ENCODE results near the gene IMMT.

Gene IMMT

DNA sequence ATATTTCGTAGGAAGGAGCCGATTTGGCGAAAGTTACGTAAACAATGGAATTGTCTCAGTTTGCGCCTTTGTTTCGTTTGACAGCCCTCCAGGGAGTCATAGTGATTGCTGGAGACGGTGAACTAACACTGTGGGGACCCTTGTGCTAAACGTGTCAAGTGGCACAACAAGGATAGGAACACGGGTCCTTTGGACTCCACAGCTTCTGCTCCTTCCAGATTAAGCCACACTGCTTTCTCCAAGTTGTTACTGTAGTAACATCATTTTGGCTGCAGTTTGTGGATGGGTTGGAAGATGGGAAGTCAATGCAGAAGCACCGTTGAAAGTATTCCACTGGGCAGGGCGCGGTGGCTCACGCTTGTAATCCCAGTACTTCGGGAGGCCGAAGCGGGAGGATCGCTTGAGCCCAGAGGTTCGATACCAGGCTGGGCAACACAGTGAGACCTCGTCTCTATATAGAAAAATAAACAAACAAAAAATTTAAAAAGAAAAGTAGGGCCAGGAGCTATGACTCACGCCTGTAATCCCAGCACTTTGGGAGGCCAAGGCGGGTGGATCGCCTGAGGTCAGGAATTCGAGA is 636 bp upstream of the IMMT start:
- DNase-seq = peak; percentile 68

DNA sequence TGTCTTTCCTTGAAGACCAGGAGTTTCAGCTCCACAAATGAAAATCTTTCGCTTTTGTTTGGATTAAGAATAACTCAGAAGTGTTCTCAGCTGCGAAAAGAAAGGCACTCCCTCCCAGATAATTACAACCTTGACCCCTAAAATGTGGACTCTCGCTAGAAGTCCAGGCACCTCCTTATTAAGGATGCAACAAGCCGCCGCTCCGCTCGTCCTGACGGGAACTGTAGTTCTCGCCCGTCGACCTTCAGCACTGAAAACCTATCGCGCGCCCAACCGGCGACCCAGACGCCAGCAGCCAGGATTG is 559 bp downstream of the IMMT start:
- DNase-seq = no peak

DNA sequence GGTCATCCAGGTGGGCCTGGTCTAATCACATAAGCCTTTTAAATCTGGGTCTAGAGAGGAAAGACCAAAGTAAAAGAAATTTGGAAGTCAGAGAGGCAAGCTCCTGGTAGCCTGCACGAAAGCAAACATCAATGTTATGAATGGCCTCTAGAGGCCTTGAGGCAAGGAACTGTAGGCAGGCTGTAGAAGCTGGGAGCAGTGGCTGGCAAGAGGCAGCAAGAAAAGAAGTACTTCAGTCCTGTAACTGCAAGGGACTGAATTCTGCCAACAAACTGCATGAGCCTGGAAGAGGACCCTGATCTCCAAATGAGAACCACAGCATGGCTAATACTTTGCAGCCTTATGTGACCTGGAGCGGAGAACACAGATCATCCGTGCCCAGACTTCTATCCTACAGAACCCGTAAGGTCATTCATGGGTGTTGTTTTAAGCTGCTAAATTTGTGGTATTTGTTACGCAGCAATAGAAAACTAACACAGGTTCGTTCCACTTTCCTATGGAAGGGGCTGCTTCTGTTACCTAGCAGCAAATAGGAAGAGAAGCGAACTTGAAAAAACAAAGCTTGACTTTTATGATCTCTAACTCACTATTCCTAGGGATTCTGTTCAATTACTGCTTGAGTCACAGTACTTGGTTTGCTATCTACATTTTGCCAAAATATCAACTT is 1.2 kb downstream of the IMMT start:
- no peak for DNase-seq

DNA sequence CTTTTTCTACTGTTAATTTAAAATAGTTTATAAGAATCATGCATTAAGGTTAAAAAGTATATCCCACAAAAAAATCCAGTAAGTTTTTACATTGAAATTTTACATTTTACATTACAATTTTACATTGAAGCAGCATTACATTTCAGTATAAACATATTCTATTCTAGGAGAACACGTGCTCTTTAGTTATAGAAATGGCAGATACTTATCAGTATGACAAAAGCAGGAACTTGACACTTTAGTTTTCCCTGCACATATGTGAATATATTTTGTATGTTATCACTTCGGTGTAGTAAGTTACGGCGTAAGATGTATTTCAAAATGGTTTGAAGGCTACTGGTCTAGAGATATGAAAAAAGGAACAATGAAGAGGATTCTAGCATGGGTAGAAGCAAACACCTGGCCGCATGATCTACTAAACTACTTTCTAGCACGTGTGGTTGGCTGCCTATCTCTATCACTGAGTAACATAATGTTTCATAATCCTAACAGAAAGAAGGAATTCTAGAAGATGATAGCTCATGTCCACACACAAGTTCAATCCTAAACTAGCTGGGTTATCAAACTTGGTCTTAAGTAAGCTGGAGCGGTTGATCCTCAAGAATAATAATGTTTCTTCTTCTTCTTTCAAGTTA is 5.4 kb downstream of the IMMT start:
- peak; percentile 46 for DNase-seq

DNA sequence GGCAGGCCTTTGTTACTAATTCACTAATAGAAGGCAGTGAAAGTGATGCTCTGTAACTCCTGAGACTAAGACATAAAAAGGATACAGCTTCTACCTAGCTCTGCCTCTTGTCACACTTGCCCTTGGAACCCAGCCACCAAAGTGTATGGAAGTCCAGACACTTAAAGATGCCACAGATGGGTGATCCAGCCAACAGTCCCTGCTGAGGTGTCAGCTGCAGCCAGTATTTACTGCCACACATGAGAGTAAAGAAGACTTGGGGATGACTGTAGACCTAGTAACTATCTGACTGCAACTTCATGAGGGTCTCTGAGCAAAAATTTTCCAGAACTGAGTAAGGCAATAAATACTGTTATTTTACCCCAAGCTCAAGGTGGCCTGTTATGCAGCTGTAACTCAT is 8.8 kb downstream of the IMMT start:
- no peak for DNase-seq

DNA sequence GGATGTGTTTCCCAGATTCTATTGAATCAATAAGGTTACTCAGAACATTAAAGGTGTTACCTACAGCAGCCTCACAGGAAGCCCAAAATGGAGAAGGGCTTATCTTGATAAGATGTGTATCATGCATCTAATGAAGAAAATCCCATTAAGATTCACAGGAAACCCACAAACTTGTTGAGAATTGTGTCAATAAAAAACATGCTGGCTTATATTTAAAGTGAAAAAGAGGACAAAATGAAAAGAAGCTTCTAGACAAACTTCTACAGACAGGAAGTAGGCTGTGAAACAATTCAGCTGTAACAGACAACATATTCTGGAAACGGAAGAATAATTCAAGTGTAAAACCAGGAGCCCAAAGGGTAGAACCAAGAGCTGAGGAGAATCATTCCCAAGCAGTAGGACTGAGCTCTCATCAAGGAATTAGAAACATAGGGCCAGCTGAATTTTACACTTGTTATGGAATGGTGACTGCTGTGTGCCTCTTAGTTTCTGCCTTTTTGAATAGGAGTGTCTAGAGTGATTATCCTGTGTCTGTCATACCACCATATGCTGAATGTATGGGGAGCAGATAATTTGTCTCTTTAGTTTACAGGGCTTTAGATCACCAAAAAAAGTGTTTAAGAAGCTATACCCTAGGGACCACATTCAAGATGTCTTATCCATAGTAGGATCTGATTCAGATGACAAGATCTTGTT is 9.6 kb downstream of the IMMT start:
- no peak for DNase-seq

DNA sequence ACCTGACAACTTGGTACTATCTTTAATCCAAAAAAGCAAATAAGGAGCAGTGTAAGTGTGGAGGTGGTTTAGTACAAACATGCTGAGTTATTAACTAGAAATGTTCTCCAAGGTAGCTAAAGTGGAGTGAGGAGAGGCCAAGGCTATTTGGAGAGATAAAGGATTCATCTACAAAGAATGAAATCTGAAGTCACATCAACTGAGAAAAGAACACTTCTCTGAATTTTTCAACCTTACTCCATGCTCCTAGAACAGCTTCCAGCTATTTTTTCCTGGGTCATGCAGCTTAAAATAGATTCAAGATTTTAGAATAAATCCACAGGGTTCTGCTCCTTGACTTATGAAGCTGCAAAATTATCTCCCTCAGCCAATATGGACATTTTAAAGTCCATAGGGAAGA is 18.7 kb downstream of the IMMT start:
- DNase-seq = no peak

DNA sequence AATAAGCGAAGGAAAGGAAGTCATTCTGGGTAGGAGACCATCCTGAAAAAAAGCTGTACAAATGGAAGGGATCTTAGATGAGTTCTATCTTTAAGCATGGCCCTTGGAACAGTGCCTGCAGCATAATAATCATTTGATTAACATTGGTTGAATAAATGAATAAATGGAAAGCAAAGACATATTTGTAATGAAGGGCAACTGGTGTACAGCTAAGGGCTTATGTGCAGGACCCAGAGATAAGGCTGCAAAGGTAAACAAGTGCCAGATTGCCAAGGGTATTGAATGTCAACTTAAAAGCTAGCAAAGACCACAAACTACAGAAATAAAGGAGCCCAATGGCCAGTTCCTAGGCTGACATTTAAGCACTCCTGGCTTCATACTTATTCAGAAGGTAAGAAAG is 19.4 kb downstream of the IMMT start:
- DNase-seq = no peak

DNA sequence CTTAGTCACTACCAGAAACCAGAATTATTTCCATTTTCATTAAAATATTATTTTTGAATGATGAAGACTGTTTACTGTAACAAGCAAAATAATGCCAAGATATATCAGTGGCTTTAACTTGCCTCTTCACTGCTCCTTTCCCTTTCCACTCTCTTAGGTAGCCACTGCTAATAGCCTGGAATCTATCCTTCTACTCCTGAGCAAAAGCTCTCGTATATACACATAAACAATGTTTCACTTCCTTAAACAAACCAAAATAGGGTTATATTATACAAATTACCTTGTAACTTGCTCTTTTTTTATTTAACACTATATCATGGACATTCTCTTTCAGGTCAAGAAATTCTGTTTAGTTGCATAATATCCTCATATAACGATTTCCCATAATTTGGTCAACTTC is 20.8 kb downstream of the IMMT start:
- no peak for DNase-seq

DNA sequence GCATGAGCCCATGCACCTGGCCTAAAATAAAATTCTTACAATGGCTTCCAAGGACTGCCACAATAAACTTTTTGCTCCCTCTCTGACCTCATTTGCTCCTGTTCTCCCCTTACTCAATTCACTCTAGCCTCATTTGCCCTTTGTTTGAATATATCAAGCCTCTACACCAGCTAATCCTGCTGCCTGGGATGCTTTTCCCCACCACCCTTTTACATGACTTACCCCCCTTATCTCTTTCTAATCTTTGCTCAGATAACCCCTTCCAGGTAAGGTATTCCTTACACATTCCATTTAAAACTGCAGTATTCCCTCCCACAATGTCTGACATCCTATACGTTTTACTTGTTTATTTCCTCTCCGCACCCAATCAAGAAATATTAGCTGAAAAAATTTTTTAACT is 22.7 kb downstream of the IMMT start:
- no peak for DNase-seq

DNA sequence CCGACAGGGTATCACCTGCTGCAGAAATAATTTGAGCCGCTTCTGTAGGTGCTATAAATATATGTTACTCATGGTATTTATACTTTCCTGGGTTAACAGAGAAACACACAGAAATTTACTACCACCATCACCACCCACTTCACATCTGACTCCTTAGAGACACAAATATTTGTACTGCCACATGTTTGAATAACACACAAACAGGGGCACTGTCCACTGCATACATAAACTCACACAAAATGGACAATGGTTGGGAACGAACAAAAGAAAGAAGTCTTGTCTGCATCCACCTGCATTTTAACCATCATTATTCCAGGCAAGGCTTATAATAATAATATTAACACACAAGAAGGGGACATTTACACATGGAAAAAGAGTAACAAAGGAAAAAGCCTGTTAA is 24.0 kb downstream of the IMMT start:
- no peak for DNase-seq

DNA sequence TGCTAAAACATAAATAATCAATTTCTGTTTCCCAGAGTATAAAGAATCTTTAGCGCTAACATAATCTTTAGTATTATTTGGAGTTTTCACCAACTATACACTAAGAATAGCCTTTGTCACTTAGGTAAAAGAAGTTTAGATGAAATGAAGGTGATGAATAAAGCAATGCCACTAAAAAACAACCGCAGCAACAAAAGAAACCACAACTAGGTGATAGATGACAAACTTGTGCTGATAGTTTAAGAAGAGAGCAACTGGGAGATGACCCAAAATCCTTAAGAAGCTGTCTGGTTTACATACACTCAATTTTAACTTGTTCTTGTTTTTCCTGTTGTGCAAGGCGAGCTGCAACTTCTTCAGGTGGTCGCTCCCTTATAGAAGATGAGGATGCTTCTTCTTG is 24.8 kb downstream of the IMMT start:
- DNase-seq = no peak

DNA sequence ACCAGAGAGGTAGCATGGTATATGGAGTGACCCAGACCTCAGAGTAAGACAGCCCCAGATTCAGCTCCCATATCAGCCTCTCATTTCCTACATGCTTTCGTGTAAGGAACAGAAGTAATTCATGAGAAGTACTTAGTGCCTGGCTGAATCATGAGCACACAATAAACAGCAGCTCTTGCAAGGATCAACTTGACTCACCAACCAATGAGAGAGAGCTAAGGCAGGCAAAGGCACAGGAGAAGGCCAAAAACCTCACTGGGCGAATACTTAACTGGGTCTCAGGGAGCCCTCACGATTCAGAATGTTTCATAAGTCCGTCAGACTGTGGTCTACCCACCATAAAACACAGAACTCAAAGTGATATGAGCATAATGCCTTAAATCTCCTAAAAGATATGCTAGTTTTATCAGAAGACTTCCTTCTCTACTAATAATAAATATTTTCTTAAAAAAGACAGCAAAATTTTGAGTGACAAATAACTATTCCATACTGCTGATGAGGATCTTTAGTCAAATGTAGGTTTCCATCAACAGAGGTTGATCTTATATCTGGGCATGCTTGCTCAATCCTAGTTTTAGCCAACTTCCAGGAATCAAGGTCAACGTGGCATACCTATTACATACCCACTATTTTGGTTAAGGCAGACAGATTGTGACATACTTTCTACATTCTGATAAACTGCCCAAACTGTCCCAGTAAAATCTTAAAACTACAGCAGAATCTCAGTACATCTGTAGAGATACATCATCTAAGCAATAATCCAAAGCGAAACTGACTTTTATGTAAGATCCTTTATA is 34.9 kb downstream of the IMMT start:
- DNase-seq = no peak

DNA sequence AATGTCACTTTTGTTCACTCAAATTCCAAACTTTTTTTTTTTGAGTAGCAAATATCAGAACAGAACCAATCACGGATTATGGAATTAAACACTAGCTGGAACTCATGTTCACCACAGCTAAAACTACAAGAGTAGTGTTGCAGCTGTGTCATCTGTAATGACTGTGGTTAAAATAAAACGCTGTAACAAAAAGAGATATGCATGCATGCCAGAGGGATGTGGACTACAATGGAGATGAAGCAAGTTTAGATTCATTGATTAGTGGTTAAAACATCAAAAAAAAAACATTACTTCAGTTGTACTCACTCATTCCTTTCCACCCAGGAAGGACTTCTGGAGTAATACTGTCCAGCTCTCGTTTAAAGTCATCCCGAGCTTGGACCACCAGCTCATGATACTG is 37.0 kb downstream of the IMMT start:
- no peak for DNase-seq

DNA sequence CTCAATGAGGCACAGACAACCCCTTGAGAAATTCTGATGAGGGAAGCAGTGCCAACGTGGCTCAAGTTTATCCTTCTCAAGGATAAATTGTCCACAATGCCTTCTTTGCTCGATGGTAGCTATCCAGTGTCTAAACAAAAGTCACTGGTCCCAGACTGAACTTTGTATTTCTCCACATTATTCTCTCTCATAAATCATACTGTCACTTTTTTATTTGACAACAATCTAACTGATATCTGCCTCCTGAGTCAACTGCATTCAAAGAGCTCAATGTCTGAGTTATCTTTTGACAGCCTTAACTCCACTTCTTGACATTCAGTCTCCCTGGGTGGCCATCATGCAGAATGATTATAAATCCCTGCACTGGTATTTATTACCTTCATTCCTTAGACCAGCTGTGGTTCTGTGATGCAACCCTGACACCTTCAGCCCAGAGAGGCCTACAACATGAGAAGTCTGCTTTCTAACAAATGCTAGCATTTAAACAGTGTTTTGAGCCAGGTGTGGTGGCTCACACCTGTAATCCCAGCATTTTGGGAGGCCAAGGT is 38.2 kb downstream of the IMMT start:
- no peak for DNase-seq

DNA sequence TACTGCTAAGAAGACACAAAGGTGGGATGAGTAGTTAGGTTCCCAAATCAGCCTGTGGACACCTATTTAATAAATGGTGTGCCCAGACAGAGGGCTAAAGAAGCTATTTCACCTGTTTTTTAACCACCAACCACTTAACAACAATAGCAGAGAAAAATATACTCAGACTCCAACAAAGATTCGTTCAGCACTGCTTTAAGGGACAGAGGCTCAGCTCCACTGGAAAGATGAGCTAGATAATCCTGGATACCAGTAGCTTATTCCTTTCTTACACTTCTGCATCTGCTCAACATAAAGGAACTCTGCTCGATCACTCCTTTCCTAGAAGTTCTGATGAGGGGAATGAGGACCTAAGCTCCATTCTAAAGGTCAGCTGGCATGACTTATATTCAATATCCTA is 44.8 kb downstream of the IMMT start:
- no peak for DNase-seq

DNA sequence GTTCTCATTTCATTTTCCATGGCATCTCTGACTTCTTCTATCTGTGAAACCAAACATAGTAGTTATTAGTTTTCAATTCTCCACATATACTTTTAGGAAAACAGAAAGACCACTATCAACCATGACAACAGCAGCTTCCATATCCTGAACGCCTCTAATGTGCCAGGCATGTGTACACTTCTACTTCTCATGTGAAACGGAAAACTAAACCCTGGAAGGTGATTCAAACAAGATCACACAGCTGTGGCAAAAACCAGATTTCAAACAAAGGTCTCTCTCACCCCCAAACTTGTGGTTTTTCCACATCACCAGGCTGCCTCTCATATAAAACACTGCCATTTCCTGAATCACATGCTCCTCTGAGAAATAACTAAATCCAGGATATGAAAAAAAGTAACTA is 47.5 kb downstream of the IMMT start:
- DNase-seq = no peak

DNA sequence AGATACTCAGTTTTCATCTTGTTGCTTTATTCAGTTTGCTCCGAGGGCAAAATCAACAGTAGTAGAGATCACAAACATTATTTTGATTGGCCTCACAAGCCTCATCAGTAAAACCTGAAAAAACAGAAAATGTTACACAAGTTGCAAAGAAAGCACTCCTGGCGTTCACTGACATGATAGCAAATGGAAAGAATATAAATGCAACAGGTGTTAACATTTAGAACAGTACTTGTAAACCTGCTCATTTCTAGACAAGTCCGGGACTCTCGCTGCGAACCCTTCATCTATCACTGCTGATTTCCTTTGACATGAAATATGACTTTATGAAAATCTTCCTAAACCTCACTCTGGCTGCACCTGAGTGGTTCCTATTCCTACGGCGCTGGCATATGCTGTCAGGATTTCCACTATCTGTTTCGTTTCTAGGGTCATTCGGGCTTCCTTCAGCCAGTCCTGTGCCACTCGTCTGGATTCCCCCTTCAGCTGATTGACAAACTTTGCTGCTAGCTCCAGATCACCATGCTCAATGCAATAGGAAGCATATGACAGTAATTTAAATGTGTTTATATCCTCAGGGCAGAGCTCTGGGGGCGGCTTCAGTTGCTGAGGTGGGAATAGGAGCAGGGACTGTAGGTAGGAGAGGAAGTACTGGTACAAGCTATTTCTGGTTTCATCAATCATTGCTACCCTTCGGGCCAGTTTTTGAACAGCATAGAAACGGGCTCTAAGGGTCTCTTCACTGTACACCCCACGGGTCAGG is 51.2 kb downstream of the IMMT start:
- DNase-seq = no peak

DNA sequence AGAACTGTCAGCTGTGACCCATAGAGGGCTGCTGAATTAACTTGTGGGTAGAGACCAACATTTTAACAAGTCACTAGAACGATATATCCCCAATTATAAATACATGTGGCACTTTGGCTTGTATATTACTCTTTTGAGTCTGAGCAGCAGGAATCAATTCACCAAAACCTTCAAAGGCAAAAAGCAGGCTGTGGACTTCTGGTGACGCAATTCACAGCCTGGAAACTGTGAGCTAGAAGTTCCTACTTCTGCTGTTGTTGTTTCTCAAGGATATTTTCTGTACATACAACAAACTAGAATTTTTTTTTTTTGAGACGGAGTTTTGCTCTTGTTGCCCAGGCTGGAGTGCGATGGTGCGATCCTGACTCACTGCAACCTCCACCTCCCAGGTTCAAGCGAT is 52.0 kb downstream of the IMMT start:
- DNase-seq = peak; percentile 56

DNA sequence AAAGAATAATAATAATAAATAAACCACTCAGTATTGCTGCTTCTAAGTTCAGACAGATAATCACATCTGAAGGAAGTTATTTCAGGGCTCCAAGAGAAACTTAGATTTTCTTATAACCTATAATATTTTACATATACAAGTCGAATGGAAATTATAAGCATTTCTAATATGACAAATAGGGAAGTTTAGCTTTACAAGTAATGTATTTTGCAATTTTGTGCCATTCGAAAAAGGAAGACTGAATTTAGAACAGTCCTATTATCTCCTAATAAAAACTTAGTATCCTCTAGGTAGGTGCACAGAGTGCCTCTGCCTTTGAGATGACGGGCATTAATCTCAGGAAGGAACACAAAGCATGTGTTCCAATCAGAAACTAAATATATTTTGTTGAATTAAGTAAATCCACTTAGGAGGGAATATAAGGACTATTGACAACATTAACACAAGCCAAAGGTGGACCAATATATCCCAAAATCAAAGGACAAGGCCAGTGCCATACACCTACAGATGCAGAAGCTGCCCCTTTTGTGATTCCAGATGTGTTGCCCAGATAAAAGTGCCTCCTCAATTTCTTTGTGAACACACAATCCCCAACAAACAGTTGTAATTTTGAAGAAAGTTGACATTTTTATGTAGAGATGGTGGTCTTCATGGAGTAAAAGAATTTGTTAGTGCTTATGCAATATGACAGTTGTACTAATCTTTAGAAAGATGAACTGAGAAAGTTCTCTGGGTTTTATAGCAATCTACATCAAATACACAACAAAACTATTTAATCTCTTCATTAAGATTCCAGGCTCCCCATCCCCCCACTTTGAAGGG is 52.6 kb downstream of the IMMT start:
- no peak for DNase-seq

DNA sequence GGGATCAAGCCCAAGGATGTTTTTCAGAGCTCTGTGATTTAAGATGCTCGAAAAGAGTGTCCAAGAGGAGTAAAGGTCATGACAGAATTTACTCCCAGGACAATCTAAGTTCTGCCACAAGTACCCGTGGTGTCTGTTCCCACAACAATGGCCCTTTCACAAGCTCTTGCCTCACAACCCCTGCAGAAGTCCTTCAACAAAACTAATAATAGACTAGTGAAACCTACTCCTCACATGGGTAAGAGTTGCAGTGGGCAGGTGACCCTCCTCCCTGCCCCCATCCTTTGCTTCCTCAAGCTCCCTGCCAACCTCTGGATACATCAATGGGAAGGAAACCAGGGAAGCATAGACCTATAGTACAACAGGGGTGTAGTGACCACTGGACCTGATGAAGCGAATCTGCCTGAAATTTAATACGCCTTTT is 54.3 kb downstream of the IMMT start:
- DNase-seq = peak; percentile 13

DNA sequence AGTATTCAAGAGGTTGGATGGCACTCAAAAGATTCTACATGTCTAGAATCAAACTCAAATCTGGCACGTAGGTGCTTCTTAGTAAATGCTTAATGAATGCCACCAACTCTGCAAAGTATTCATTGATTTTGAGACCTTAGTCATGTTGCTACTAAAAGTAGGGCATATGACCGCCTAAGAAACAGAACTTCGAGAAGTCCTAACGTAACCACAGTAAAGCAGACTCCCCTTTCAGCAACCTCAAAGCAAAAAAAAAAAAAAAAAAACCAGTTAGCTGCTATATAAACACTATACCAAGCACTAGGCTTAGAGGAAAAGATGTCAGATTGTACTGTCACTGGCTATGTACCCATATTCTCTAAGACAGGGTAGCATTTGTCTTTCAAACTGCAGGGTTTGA is 55.3 kb downstream of the IMMT start:
- no peak for DNase-seq

Measured in MV-4-11 (cell line).